ENCODE data around the gene PABPN1. TPM values are rescaled to one million over a fixed set of nuclear protein-coding genes. Genes with fewer than 3 reads are reported as not detected.

PABPN1 gene
- total and polyA plus RNA-seq, 2 of the 13 experiments (the other 11 are each of a cell fraction or from before 2014, with no cell fraction given): 233 to 524 TPM

GRCh38 chr14:23306412-23307145 lies 14.7 kb upstream of the PABPN1 start, which contains the start of gene BCL2L2 (continued):
- TF ChIP-seq E2F1 (CRISPR knock-in tag; IDR thresholded peaks at IDR 0.05) (0 out of 2 replicates have a peak, but pooled peaks have one; percentile 16), ZNF446 (CRISPR knock-in tag; IDR thresholded peaks at IDR 0.05) (peak; percentile 91), ZNF234 (CRISPR knock-in tag; conservative IDR thresholded peaks at IDR 0.05) (no peak), ARHGAP35 (CRISPR knock-in tag; IDR thresholded peaks at IDR 0.05; ENCODE audit: borderline replicate concordance) (peak; percentile 92; the same call in 1 of the 2 replicates), ZNF12 (CRISPR knock-in tag; IDR thresholded peaks at IDR 0.05) (peak; percentile 84; the same call in 1 of the 2 replicates), FIP1L1 (IDR thresholded peaks at IDR 0.05; ENCODE audit: borderline replicate concordance, insufficient read depth, low read depth, low read length) (0 out of 2 replicates have a peak, but pooled peaks have one; percentile 92), ATF2 (CRISPR knock-in tag; IDR thresholded peaks at IDR 0.05) (peak; percentile 61), KLF13 (CRISPR knock-in tag; IDR thresholded peaks at IDR 0.05) (0 out of 2 replicates have a peak, but pooled peaks have one; percentile 29), SP2 (CRISPR knock-in tag; IDR thresholded peaks at IDR 0.05) (no peak), NFRKB (IDR thresholded peaks at IDR 0.05) (peak; percentile 78), ZNF33B (CRISPR knock-in tag; IDR thresholded peaks at IDR 0.05) (peak; percentile 95), ZFP36L2 (CRISPR knock-in tag; IDR thresholded peaks at IDR 0.05) (0 out of 2 replicates have a peak, but pooled peaks have one; percentile 69), HNRNPLL (IDR thresholded peaks at IDR 0.05; ENCODE audit: low read depth, low read length, poor library complexity, severe bottlenecking) (peak; percentile 85), ZBTB46 (CRISPR knock-in tag; IDR thresholded peaks at IDR 0.05; ENCODE audit: borderline replicate concordance) (peak; percentile 46; the same call in 1 of the 2 replicates), ZNF83 (CRISPR knock-in tag; IDR thresholded peaks at IDR 0.05; ENCODE audit: borderline replicate concordance) (no peak; the same call in 1 of the 2 replicates), ZSCAN12 (CRISPR knock-in tag; IDR thresholded peaks at IDR 0.05) (0 out of 2 replicates have a peak, but pooled peaks have one; percentile 12), HNF4G (IDR thresholded peaks at IDR 0.05; ENCODE audit: borderline replicate concordance, low read depth, low read length) (peak; percentile 42; the same call in 1 of the 2 replicates), HNF4G (CRISPR knock-in tag; IDR thresholded peaks at IDR 0.05; ENCODE audit: borderline replicate concordance, low read depth) (peak; percentile 91), CHD4 (IDR thresholded peaks at IDR 0.05; ENCODE audit: borderline replicate concordance, low read length) (0 out of 2 replicates have a peak, but pooled peaks have one; percentile 29), NFIC (IDR thresholded peaks at IDR 0.05; ENCODE audit: low read length) (no peak), ZBTB26 (CRISPR knock-in tag; IDR thresholded peaks at IDR 0.05; ENCODE audit: borderline replicate concordance) (peak; percentile 79; the same call in 1 of the 2 replicates)
